Erythroblast (primary cell): Measurements from ENCODE around the gene S100A9.

Source experiments
- GATA1 ChIP-seq: IDR thresholded peaks from 2 replicates; pipeline ENCODE4 v1.6.1; 2011; ENCODE audit warnings: low read depth, mild to moderate bottlenecking, control low read depth, low read length, moderate library complexity
- POLR2A ChIP-seq: IDR thresholded peaks from 2 replicates; pipeline ENCODE4 v1.6.1; 2011; ENCODE audit warnings: mild to moderate bottlenecking, low read length

GRCh38 chr1:153384958-153385580 is 27.4 kb downstream of the S100A9 start:
- TF ChIP-seq POLR2A: no peak
- TF ChIP-seq GATA1: no peak
